Thyroid gland (tissue), 4 donors: ENCODE data around the gene KLF7.

ENCODE experiments used
- POLR2A ChIP-seq, 2 donors: fragments of 450-650 bp; IDR thresholded peaks; one replicate each; pipeline ENCODE4 v1.6.1; 2017; ENCODE audit warnings: antibody characterized with exemption in 2 of 2, mild to moderate bottlenecking in 2 of 2, moderate library complexity in 1 of 2
- TF ChIP-seq, protein P1 (sequence below), 6 experiments: fragments of 200-600 bp in 3 of 6; fragments of 450-650 bp in 3 of 6; sonication (generic) in 3 of 6; IDR thresholded peaks; one replicate each; pipeline ENCODE4 v1.5.1; 2016 to 2019; ENCODE audit warnings: antibody characterized with exemption in 6 of 6, mild to moderate bottlenecking in 2 of 6, inconsistent platforms in 1 of 6, moderate library complexity in 1 of 6

GRCh38 chr2:207087046-207087902, 78.5 kb downstream of the KLF7 start:
- TF ChIP-seq, protein P1, sequence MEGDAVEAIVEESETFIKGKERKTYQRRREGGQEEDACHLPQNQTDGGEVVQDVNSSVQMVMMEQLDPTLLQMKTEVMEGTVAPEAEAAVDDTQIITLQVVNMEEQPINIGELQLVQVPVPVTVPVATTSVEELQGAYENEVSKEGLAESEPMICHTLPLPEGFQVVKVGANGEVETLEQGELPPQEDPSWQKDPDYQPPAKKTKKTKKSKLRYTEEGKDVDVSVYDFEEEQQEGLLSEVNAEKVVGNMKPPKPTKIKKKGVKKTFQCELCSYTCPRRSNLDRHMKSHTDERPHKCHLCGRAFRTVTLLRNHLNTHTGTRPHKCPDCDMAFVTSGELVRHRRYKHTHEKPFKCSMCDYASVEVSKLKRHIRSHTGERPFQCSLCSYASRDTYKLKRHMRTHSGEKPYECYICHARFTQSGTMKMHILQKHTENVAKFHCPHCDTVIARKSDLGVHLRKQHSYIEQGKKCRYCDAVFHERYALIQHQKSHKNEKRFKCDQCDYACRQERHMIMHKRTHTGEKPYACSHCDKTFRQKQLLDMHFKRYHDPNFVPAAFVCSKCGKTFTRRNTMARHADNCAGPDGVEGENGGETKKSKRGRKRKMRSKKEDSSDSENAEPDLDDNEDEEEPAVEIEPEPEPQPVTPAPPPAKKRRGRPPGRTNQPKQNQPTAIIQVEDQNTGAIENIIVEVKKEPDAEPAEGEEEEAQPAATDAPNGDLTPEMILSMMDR (IDR thresholded peaks at IDR 0.05), result no peak
- no peak for TF ChIP-seq POLR2A (IDR thresholded peaks at IDR 0.05)
